Panc1 (cell line): ENCODE measurements around the gene ROS1. TPM values are rescaled to one million over a fixed set of nuclear protein-coding genes. Genes with fewer than 3 reads are reported as not detected.
A peak's percentile ranks its signal among the peaks of the same experiment; 100 is the strongest.

Source experiments
- ATAC-seq: fragments of 200-7000 bp; cut with Tn5 transposase; 2 replicates; pipeline ENCODE4 v1.9.1; 2020; ENCODE audit warnings: mild to moderate bottlenecking, moderate library complexity
- BruUV-seq: library from RNA; stranded (reverse); fragments of 400-500 nt; replicated peaks from 2 replicates; lab custom pipeline; 2021; lab: Mats Ljungman, UMichigan
- CTCF ChIA-PET: fragments of 300-600 bp; sonication (Branson Sonifier 250); formaldehyde crosslinking; loops from one replicate; lab custom pipeline; 2022; ENCODE audit warnings: antibody characterized with exemption; lab: Charles Lee
- POLR2A ChIA-PET: fragments of 300-600 bp; sonication (Branson Sonifier 250); formaldehyde crosslinking; loops from one replicate; lab custom pipeline; 2022; ENCODE audit warnings: antibody characterized with exemption; lab: Charles Lee
- DNase-seq: peaks from one replicate; pipeline ENCODE4 v3.0.0-alpha.2; 2010; ENCODE audit warnings: low read depth, low spot score
- H3K27ac ChIP-seq: 2 replicates; pipeline ENCODE4 v1.5.1; 2011; ENCODE audit warnings: mild to moderate bottlenecking, low read length, inconsistent platforms
- H3K27me3 ChIP-seq: fragments of 200-500 bp; sonication (Bioruptor generic); 2 replicates; pipeline ENCODE4 v1.6.0; 2014; ENCODE audit warnings: low read length, inconsistent platforms; ENCODE audit not compliant: control insufficient read depth, insufficient read depth
- H3K36me3 ChIP-seq: fragments of 200-500 bp; sonication (Bioruptor generic); 2 replicates; pipeline ENCODE4 v1.5.1; 2014; ENCODE audit warnings: inconsistent platforms, mild to moderate bottlenecking, low read length, moderate library complexity; ENCODE audit not compliant: control insufficient read depth, insufficient read depth
- H3K4me1 ChIP-seq: 2 replicates; pipeline ENCODE4 v1.5.1; 2011; ENCODE audit warnings: inconsistent platforms, mild to moderate bottlenecking, low read length, moderate library complexity; ENCODE audit not compliant: control insufficient read depth, insufficient read depth
- H3K4me3 ChIP-seq, 2 experiments: 2 replicates each; pipeline ENCODE4 v1.5.1; 2011 to 2012; ENCODE audit warnings: low read depth in 2 of 2, low read length in 2 of 2, mild to moderate bottlenecking in 2 of 2, inconsistent platforms in 1 of 2, moderate library complexity in 1 of 2
- H3K9me3 ChIP-seq: fragments of 200-500 bp; sonication (Bioruptor generic); 2 replicates; pipeline ENCODE4 v1.5.1; 2014; ENCODE audit warnings: low read depth, mild to moderate bottlenecking, inconsistent platforms, low read length, moderate library complexity; ENCODE audit not compliant: control insufficient read depth, insufficient read depth
- CTCF ChIP-seq: fragments of 450-650 bp; IDR thresholded peaks from 2 replicates; pipeline ENCODE4 v1.5.1; 2017; ENCODE audit warnings: mild to moderate bottlenecking
- POLR2AphosphoS5 ChIP-seq: IDR thresholded peaks from 2 replicates; pipeline ENCODE4 v1.6.1; 2012; ENCODE audit warnings: mild to moderate bottlenecking, low read depth, low read length, moderate library complexity
- REST ChIP-seq, 2 experiments: IDR thresholded peaks; 2 replicates each; pipeline ENCODE4 v1.6.1; 2011 to 2012; ENCODE audit warnings: low read depth in 2 of 2, control low read depth in 1 of 2, low read length in 1 of 2, mild to moderate bottlenecking in 1 of 2, moderate library complexity in 1 of 2; ENCODE audit not compliant: insufficient read depth in 1 of 2
- SIN3A ChIP-seq: IDR thresholded peaks from 2 replicates; pipeline ENCODE4 v1.6.1; 2012; ENCODE audit warnings: low read depth, mild to moderate bottlenecking, low read length, moderate library complexity, borderline replicate concordance; ENCODE audit not compliant: insufficient read depth
- TCF7L2 ChIP-seq: IDR thresholded peaks from 2 replicates; pipeline ENCODE4 v1.6.1; 2011; ENCODE audit warnings: mild to moderate bottlenecking, low read depth, low read length, inconsistent platforms
- in situ Hi-C: cut with HindIII; loops from 2 replicates; pipeline ENCODE4 v1.10.0; 2016; ENCODE audit warnings: low sequenced_read_pairs, low pct_unique_long_range_greater_than_20kb
- intact Hi-C: fragments of 100-400 bp; cut with micrococcal nuclease; formaldehyde crosslinking; loops from one replicate; pipeline ENCODE4 v1.10.0; 2022; ENCODE audit not compliant: unreplicated experiment
- total RNA-seq: library from RNA; stranded (reverse); gene quantifications from one replicate; pipeline ENCODE4 v1.2.1, GENCODE V29; 2021; ENCODE audit not compliant: unreplicated experiment

The ROS1 gene
- total RNA-seq, 1 experiment from 2014 or later: 0.10 TPM

GRCh38 chr6:117280922-117281321 lies 144.8 kb downstream of the ROS1 start:
- Histone ChIP-seq H3K4me1 (no peaks in the 10 kb centered on the region), H3K36me3 (no peaks in the 10 kb centered on the region), H3K9me3 (no peaks in the 10 kb centered on the region), H3K27me3 (peaks cover 28% of the 10 kb centered on the region), H3K4me3 (no peak overlapping the region), H3K27ac (no peak overlapping the region)
- DNase-seq (no peak), ATAC-seq (peak; percentile 42; the same call in 1 of the 2 replicates)
- TF ChIP-seq CTCF (peak; percentile 63), POLR2AphosphoS5 (no peak), SIN3A (no peak)
- ChIA-PET POLR2A (no interaction called here), CTCF (no interaction called here)
- BruUV-seq: no TSS peak
- intact Hi-C loops: no loop called here
- in situ Hi-C loops: no loop called here

- Histone ChIP-seq H3K27me3 (peaks cover 49% of the 10 kb centered on the region), H3K4me1 (no peaks in the 10 kb centered on the region), H3K27ac (no peak overlapping the region), H3K36me3 (no peaks in the 10 kb centered on the region), H3K9me3 (no peaks in the 10 kb centered on the region), H3K4me3 (no peak overlapping the region)
- in situ Hi-C loops: no loop called here
- no TSS peak for BruUV-seq
- ATAC-seq: no peak
- intact Hi-C loops: no loop called here
- no peak for DNase-seq
- CTCF ChIA-PET: no interaction called here
- POLR2A ChIA-PET: no interaction called here
- TF ChIP-seq TCF7L2: no peak
- TF ChIP-seq SIN3A: no peak
- TF ChIP-seq CTCF: no peak
- TF ChIP-seq POLR2AphosphoS5: no peak
- no peak for TF ChIP-seq REST (IDR thresholded peaks at IDR 0.05; ENCODE audit: insufficient read depth in 1 of 2, low read depth in 2 of 2, low read length in 1 of 2)
These were observed 148.9 kb downstream of the ROS1 start for GRCh38 chr6:117276778-117277316.
